Endothelial cell of umbilical vein (primary cell): Measurements from ENCODE around the gene HCFC1. TPM values are rescaled to one million over a fixed set of nuclear protein-coding genes. Genes with fewer than 3 reads are reported as not detected.

ENCODE experiments used
- BruUV-seq: library from RNA; stranded (reverse); fragments of 400-500 nt; replicated peaks from 2 replicates; lab custom pipeline; 2021; lab: Mats Ljungman, UMichigan
- CTCF ChIA-PET: fragments of 300-600, 350-600 bp; sonication (Branson Sonifier 250); formaldehyde crosslinking; loops from one replicate; lab custom pipeline; 2021; ENCODE audit warnings: antibody characterized with exemption, inconsistent platforms; lab: Charles Lee
- POLR2A ChIA-PET: fragments of 300-600, 350-600 bp; sonication (Branson Sonifier 250); formaldehyde crosslinking; loops from one replicate; lab custom pipeline; 2021; ENCODE audit warnings: antibody characterized with exemption, inconsistent platforms; lab: Charles Lee
- DNase-seq: peaks from one replicate; pipeline ENCODE4 v3.0.0-alpha.2; 2011; ENCODE audit warnings: low read depth, low spot score
- FAIRE-seq: peaks from 2 replicates; lab custom pipeline; 2011; peaks lifted over from hg19 to GRCh38; lab: Jason Lieb, UNC
- H2AFZ ChIP-seq: 2 replicates; pipeline ENCODE4 v1.6.0; 2012; ENCODE audit warnings: low read depth, low read length, control low read depth, inconsistent platforms
- H3K27ac ChIP-seq: 2 replicates; pipeline ENCODE4 v1.5.1; 2011; ENCODE audit warnings: low read depth, mild to moderate bottlenecking, control low read depth, low read length, moderate library complexity; ENCODE audit not compliant: insufficient read depth
- H3K27me3 ChIP-seq, 2 experiments: 2 replicates each; pipeline versions ENCODE4 v1.6.0 to v1.6.1; 2011; ENCODE audit warnings: low read length in 2 of 2, mixed read lengths in 1 of 2; ENCODE audit not compliant: control insufficient read depth in 2 of 2, insufficient read depth in 2 of 2
- H3K36me3 ChIP-seq, 2 experiments: 2 replicates in 1 of 2; 3 replicates in 1 of 2; pipeline ENCODE4 v1.5.1; 2011; ENCODE audit warnings: low read length in 2 of 2, mild to moderate bottlenecking in 1 of 2, moderate library complexity in 1 of 2; ENCODE audit not compliant: control insufficient read depth in 2 of 2, insufficient read depth in 2 of 2; ENCODE audit errors: extremely low read depth in 1 of 2
- H3K4me1 ChIP-seq: 3 replicates; pipeline ENCODE4 v1.5.1; 2011; ENCODE audit warnings: mild to moderate bottlenecking, low read length; ENCODE audit not compliant: control insufficient read depth, insufficient read depth; ENCODE audit errors: extremely low read depth
- H3K4me2 ChIP-seq: 2 replicates; pipeline ENCODE4 v1.6.1; 2011; ENCODE audit warnings: low read length, control low read depth, mixed read lengths; ENCODE audit not compliant: insufficient read depth
- H3K4me3 ChIP-seq, 3 experiments: fragments of 200-600 bp in 1 of 3; sonication (generic), shearing (Covaris generic) in 1 of 3; replicated peaks in 1 of 3; 2 replicates each; pipeline ENCODE4 v1.5.1; 2011 to 2016; ENCODE audit warnings: control low read depth in 3 of 3, low read length in 3 of 3, mild to moderate bottlenecking in 2 of 3, inconsistent platforms in 1 of 3, low read depth in 1 of 3, moderate library complexity in 1 of 3; ENCODE audit not compliant: insufficient read depth in 1 of 3
- H3K79me2 ChIP-seq: 2 replicates; pipeline ENCODE4 v1.6.0; 2012; ENCODE audit warnings: low read length, inconsistent platforms; ENCODE audit not compliant: control insufficient read depth, insufficient read depth
- H3K9ac ChIP-seq: replicated peaks from 2 replicates; pipeline ENCODE3; 2011; ENCODE audit warnings: low read length, control low read depth; ENCODE audit not compliant: insufficient read depth; ENCODE audit errors: extremely low read depth
- H3K9me1 ChIP-seq: replicated peaks from 3 replicates; pipeline ENCODE4 v1.6.0; 2011; ENCODE audit warnings: mild to moderate bottlenecking, low read length; ENCODE audit not compliant: control insufficient read depth, insufficient read depth; ENCODE audit errors: extremely low read depth
- H3K9me3 ChIP-seq: replicated peaks from 2 replicates; pipeline ENCODE4 v1.5.1; 2012; ENCODE audit warnings: low read length, inconsistent platforms; ENCODE audit not compliant: control insufficient read depth, insufficient read depth
- H4K20me1 ChIP-seq: replicated peaks from 2 replicates; pipeline ENCODE3; 2011; ENCODE audit warnings: mild to moderate bottlenecking, low read length; ENCODE audit not compliant: control insufficient read depth, insufficient read depth; ENCODE audit errors: extremely low read depth
- EZH2 ChIP-seq: IDR thresholded peaks from 2 replicates; pipeline ENCODE4 v1.6.1; 2012; ENCODE audit warnings: borderline replicate concordance, low read depth, mild to moderate bottlenecking, moderate library complexity, low read length, inconsistent platforms; ENCODE audit not compliant: severe bottlenecking
- FOS ChIP-seq: IDR thresholded peaks from 2 replicates; pipeline ENCODE4 v1.6.1; 2011; ENCODE audit warnings: mild to moderate bottlenecking, low read length, moderate library complexity, borderline replicate concordance; ENCODE audit not compliant: insufficient read depth
- GATA2 ChIP-seq: IDR thresholded peaks from 2 replicates; pipeline ENCODE4 v1.7.0; 2011; ENCODE audit warnings: low read depth, mild to moderate bottlenecking, moderate library complexity, mixed read lengths, low read length; ENCODE audit not compliant: insufficient read length, insufficient read depth
- JUN ChIP-seq: IDR thresholded peaks from 2 replicates; pipeline ENCODE4 v1.6.1; 2011; ENCODE audit warnings: borderline replicate concordance, low read depth; ENCODE audit not compliant: insufficient read length, insufficient read depth
- MYC ChIP-seq: IDR thresholded peaks from one replicate; pipeline ENCODE4 v1.6.1; 2011; ENCODE audit warnings: mild to moderate bottlenecking, low read depth, low read length
- POLR2A ChIP-seq: IDR thresholded peaks from 2 replicates; pipeline ENCODE4 v1.6.1; 2012; ENCODE audit warnings: low read depth, mild to moderate bottlenecking, control low read depth, low read length
- POLR2AphosphoS5 ChIP-seq: IDR thresholded peaks from 2 replicates; pipeline ENCODE4 v1.6.1; 2012; ENCODE audit warnings: low read depth, mild to moderate bottlenecking, control low read depth, low read length, moderate library complexity; ENCODE audit not compliant: insufficient read depth
- dilution Hi-C: fragments of 300-500 bp; cut with MboI; formaldehyde crosslinking; loops from one replicate; pipeline ENCODE4 v1.15.0; 2019; ENCODE audit warnings: low sequenced_read_pairs; ENCODE audit not compliant: extremely low pct_ligation_motif_present
- intact Hi-C: fragments of 100-400 bp; cut with micrococcal nuclease; formaldehyde crosslinking; loops from one replicate; pipeline ENCODE4 v1.10.0; 2022
- polyA plus RNA-seq, 4 experiments: library from polyadenylated mRNA; depleted of rRNA in 3 of 4; stranded (reverse) in 3 of 4; unstranded in 1 of 4; fragments of >200 nt; gene quantifications; 2 replicates each; pipeline versions ENCODE4 v1.2.1 to v1.2.3, GENCODE V29; 2011 to 2012; ENCODE audit warnings: missing spikeins in 1 of 4
- total RNA-seq: library from RNA; stranded (reverse); gene quantifications from 2 replicates; pipeline ENCODE4 v1.2.3, GENCODE V29; 2021
- TF ChIP-seq, protein P1 (sequence below): IDR thresholded peaks from 2 replicates; pipeline ENCODE4 v1.6.1; 2011; ENCODE audit not compliant: insufficient read depth, insufficient read length
- TF ChIP-seq, protein P2 (sequence below), 2 donors: IDR thresholded peaks; 1 replicate in 1 of 2; 2 replicates in 1 of 2; pipeline ENCODE4 v1.5.1; 2011; ENCODE audit warnings: low read length in 2 of 2, mild to moderate bottlenecking in 2 of 2, moderate library complexity in 2 of 2, control low read depth in 1 of 2, inconsistent platforms in 1 of 2, low read depth in 1 of 2; ENCODE audit not compliant: insufficient read depth in 1 of 2; ENCODE audit errors: extremely low read depth in 1 of 2

The HCFC1 gene
- total and polyA plus RNA-seq, 2 donors (not counting 3 experiments of a cell fraction or from before 2014, with no cell fraction given): 15.9 to 85.9 TPM

DNA sequence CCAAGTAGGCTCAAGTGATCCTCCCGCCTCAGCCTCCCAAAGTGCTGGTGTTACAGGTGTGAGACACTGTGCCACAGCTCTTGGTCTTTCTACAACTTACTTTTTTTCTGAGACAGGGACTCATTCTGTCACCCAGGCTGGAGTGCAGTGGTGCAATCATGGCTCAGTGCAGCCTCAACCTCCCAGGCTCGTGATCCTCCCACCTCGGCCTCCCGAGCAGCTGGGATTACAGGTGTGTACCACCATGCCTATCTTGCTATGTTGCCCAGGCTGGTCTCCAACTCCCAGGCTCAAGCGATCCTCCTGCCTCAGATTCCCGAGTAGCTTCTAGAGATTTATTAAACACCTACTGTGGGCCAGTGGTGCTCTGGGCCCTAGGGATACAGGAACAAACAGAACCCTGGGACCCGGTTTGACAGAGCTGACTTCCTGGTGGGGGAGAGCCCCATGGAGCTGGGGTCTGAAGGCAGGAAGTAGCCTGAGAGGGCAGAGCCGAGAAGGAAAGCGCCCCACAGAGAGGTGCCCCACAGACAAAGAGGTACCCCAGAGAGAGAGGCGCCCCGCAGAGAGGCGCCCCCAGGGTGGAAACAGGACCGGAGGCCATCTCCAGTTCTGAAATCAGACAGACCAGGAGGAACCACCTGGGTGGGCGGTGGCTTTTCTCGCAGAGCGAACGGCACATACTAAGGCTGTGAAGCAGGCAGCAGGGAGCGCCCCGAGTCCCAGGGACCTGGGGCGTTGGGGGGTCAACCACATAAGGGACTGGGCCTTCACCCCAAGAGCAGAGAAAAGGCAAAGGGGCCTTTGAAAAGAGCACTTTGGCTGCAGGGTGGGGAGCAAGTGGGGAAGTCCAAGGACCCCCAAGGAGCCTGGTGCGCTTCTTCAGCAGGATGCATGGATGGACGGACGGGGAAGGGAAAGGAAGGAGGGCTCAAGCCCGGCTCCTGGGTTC is 43.1 kb upstream of the HCFC1 start:
- Histone ChIP-seq H3K4me1 (peaks cover 15% of the 10 kb centered on the region), H3K4me3 (no peak overlapping the region), H3K9me3 (no peaks in the 10 kb centered on the region), H3K36me3 (peaks cover 0 to 19% of the 10 kb centered on the region in 2 experiments), H2AFZ (no peak overlapping the region), H4K20me1 (no peaks in the 10 kb centered on the region), H3K79me2 (peaks cover 28% of the 10 kb centered on the region), H3K27ac (no peak overlapping the region), H3K9me1 (no peaks in the 10 kb centered on the region), H3K27me3 (no peaks in the 10 kb centered on the region), H3K4me2 (no peak overlapping the region), H3K9ac (no peak overlapping the region)
- peak; percentile 76 for FAIRE-seq
- POLR2A ChIA-PET: no interaction called here
- BruUV-seq: no TSS peak
- intact Hi-C loops (no loop called here), dilution Hi-C loops (no loop called here)
- DNase-seq: no peak
- CTCF ChIA-PET: interaction anchor here (1.0 to 2.6 kb wide), 4 partner anchors 29 to 293 kb away, joined by 4 to 39 read pairs (median 11); no protein-coding TSS in a partner anchor
- no peak for TF ChIP-seq POLR2AphosphoS5
- TF ChIP-seq, protein P1, sequence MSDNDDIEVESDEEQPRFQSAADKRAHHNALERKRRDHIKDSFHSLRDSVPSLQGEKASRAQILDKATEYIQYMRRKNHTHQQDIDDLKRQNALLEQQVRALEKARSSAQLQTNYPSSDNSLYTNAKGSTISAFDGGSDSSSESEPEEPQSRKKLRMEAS: no peak
- TF ChIP-seq, protein P2, sequence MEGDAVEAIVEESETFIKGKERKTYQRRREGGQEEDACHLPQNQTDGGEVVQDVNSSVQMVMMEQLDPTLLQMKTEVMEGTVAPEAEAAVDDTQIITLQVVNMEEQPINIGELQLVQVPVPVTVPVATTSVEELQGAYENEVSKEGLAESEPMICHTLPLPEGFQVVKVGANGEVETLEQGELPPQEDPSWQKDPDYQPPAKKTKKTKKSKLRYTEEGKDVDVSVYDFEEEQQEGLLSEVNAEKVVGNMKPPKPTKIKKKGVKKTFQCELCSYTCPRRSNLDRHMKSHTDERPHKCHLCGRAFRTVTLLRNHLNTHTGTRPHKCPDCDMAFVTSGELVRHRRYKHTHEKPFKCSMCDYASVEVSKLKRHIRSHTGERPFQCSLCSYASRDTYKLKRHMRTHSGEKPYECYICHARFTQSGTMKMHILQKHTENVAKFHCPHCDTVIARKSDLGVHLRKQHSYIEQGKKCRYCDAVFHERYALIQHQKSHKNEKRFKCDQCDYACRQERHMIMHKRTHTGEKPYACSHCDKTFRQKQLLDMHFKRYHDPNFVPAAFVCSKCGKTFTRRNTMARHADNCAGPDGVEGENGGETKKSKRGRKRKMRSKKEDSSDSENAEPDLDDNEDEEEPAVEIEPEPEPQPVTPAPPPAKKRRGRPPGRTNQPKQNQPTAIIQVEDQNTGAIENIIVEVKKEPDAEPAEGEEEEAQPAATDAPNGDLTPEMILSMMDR (IDR thresholded peaks at IDR 0.05; ENCODE audit: extremely low read depth in 1 of 2, insufficient read depth in 1 of 2, low read depth in 1 of 2, low read length in 2 of 2): no peak
- TF ChIP-seq POLR2A: no peak
- TF ChIP-seq FOS: no peak
- TF ChIP-seq GATA2: no peak
- TF ChIP-seq EZH2: no peak
- TF ChIP-seq MYC: no peak
- TF ChIP-seq JUN: no peak
